Left lung (tissue), 10 donors: Measurements from ENCODE around the gene PCSK2. TPM values are rescaled to one million over a fixed set of nuclear protein-coding genes. Genes with fewer than 3 reads are reported as not detected.

ENCODE experiments used
- ATAC-seq: fragments of 200-7000 bp; cut with Tn5 transposase; one replicate; pipeline ENCODE4 v1.9.1; 2020; ENCODE audit warnings: moderate library complexity
- DNase-seq, 4 donors: peaks; one replicate each; pipeline ENCODE4 v3.0.0-alpha.2; 2013 to 2020
- H3K27ac ChIP-seq, 2 donors: fragments of 200-600 bp; sonication (generic) in 1 of 2; one replicate each; pipeline versions ENCODE4 v1.5.0 to v1.8.0; 2020 to 2021
- H3K27me3 ChIP-seq, 2 donors: fragments of 200-600 bp; sonication (generic) in 1 of 2; one replicate each; pipeline versions ENCODE4 v1.5.0 to v1.8.0; 2020 to 2021
- H3K36me3 ChIP-seq, 2 donors: fragments of 200-600 bp; sonication (generic) in 1 of 2; one replicate each; pipeline versions ENCODE4 v1.5.0 to v1.8.0; 2020 to 2021
- H3K4me1 ChIP-seq, 2 donors: fragments of 200-600 bp; one replicate each; pipeline ENCODE4 v1.8.0; 2021
- H3K4me3 ChIP-seq, 2 donors: fragments of 200-600 bp; sonication (generic) in 1 of 2; one replicate each; pipeline versions ENCODE4 v1.5.0 to v1.8.0; 2020 to 2021; ENCODE audit warnings: mild to moderate bottlenecking in 1 of 2
- H3K9me3 ChIP-seq, 2 donors: fragments of 200-600 bp; sonication (generic) in 1 of 2; one replicate each; pipeline versions ENCODE4 v1.5.0 to v1.8.0; 2020 to 2021
- CTCF ChIP-seq, 2 donors: fragments of 200-600 bp; sonication (generic) in 1 of 2; IDR thresholded peaks; one replicate each; pipeline versions ENCODE4 v1.5.0 to v1.8.0; 2021; ENCODE audit warnings: antibody characterized with exemption in 2 of 2
- intact Hi-C, 2 donors: fragments of 100-400 bp; cut with DNase I; formaldehyde crosslinking; loops; one replicate each; pipeline versions ENCODE4 v1.11.2 to v1.14.2; 2022
- polyA plus RNA-seq, 6 donors: library from polyadenylated mRNA; unstranded; fragments of 120-200 nt; gene quantifications; one replicate each; pipeline ENCODE4 v1.2.1, GENCODE V29; 2013; ENCODE audit not compliant: insufficient read length in 6 of 6
- total RNA-seq, 2 donors: library from RNA; stranded (reverse); fragmentation: NEBNext Ultra II Directional; extraction: Animal tissue kit (Norgen Biotek cat#: 25700); gene quantifications; one replicate each; pipeline ENCODE4 v1.2.1, GENCODE V29; 2021
- donor health status: DM: no; HTN: yes; CAD: no.
- donor health status: DM: no; HTN: no; CAD: no.

Gene PCSK2
- total and polyA plus RNA-seq, 8 donors, result 0.32 to 33.4 (median 0.65) TPM

GRCh38 chr20:17248224-17248623 lies 21.4 kb downstream of the PCSK2 start:
- intact Hi-C loops, result no loop called here
- DNase-seq (no peak), ATAC-seq (no peak)
- Histone ChIP-seq H3K27ac (no peak overlapping the region), H3K9me3 (no peaks in the 10 kb centered on the region), H3K4me3 (no peak overlapping the region), H3K4me1 (no peaks in the 10 kb centered on the region), H3K36me3 (no peaks in the 10 kb centered on the region), H3K27me3 (no peaks in the 10 kb centered on the region)
- no peak for TF ChIP-seq CTCF (IDR thresholded peaks at IDR 0.05)

GRCh38 chr20:17262786-17263185 lies 35.9 kb downstream of the PCSK2 start:
- intact Hi-C loops, result no loop called here
- no peak for DNase-seq

GRCh38 chr20:17273717-17274116 lies 46.9 kb downstream of the PCSK2 start:
- H3K27ac ChIP-seq, result no peak overlapping the region
- no peaks in the 10 kb centered on the region for H3K36me3 ChIP-seq
- ATAC-seq (no peak), DNase-seq (no peak)
- intact Hi-C loops, result no loop called here
- peaks cover 0 to 5% of the 10 kb centered on the region in 2 donors for H3K9me3 ChIP-seq
- no peaks in the 10 kb centered on the region for H3K27me3 ChIP-seq
- TF ChIP-seq CTCF (IDR thresholded peaks at IDR 0.05), result no peak
- no peaks in the 10 kb centered on the region for H3K4me1 ChIP-seq
- H3K4me3 ChIP-seq, result no peak overlapping the region

More at GRCh38 chr20:17262786-17263185, 35.9 kb downstream of the PCSK2 start:
- no peaks in the 10 kb centered on the region for H3K36me3 ChIP-seq
- no peak for TF ChIP-seq CTCF (IDR thresholded peaks at IDR 0.05)
- no peaks in the 10 kb centered on the region for H3K9me3 ChIP-seq
- H3K4me1 ChIP-seq, result no peaks in the 10 kb centered on the region
- no peak overlapping the region for H3K4me3 ChIP-seq
- ATAC-seq, result no peak
- no peaks in the 10 kb centered on the region for H3K27me3 ChIP-seq
- no peak overlapping the region for H3K27ac ChIP-seq

GRCh38 chr20:17276101-17276500 lies 49.3 kb downstream of the PCSK2 start:
- Histone ChIP-seq H3K27ac (no peak overlapping the region), H3K9me3 (peaks cover 0 to 5% of the 10 kb centered on the region in 2 donors), H3K27me3 (no peaks in the 10 kb centered on the region), H3K4me1 (no peaks in the 10 kb centered on the region), H3K4me3 (no peak overlapping the region), H3K36me3 (no peaks in the 10 kb centered on the region)
- no peak for DNase-seq
- no peak for TF ChIP-seq CTCF (IDR thresholded peaks at IDR 0.05)
- no peak for ATAC-seq
- intact Hi-C loops, result no loop called here

GRCh38 chr20:17281478-17281877 lies 54.6 kb downstream of the PCSK2 start:
- H3K27ac ChIP-seq, result no peak overlapping the region
- intact Hi-C loops, result no loop called here
- H3K4me3 ChIP-seq, result no peak overlapping the region
- peak; percentile 9 to 38 for TF ChIP-seq CTCF (IDR thresholded peaks at IDR 0.05)
- peak in 1 of 4 donors; percentile 26 for DNase-seq
- H3K27me3 ChIP-seq, result no peaks in the 10 kb centered on the region
- H3K9me3 ChIP-seq, result peaks cover 0 to 5% of the 10 kb centered on the region in 2 donors
- no peaks in the 10 kb centered on the region for H3K4me1 ChIP-seq
- peak; percentile 63 for ATAC-seq
- H3K36me3 ChIP-seq, result no peaks in the 10 kb centered on the region
